NCI-H1048 (cell line): ENCODE data around the gene GLI3.

Experiments used
- DNase-seq: peaks from one replicate; lab custom pipeline; 2025; lab: John Stamatoyannopoulos, UW

The GLI3 gene

DNA sequence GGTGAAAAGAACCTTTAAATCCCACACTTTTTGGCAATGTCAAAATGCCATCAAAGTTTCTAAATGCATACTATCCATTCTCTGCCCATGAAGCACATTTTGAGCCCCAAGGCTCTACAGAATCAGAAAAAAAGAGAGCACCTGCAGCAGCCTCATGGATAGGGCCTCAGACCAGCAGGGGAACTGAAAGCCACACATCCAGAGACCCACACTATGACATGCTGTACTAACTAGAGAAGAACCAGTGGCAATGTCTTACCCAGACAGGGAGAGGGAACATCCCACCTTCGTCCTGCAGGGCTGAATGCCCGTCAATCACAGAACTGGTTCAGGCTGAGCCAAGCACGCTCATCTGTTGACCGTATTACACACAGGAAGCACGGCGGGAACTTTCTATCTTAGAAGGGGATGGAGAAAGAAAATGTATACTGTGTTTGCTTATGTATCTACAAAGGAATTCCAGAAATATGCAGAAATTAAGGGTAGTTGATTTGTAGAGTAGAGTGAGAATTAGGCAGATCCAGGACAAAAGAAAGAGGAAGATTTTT is 237.2 kb downstream of the GLI3 start:
- no peak for DNase-seq

DNA sequence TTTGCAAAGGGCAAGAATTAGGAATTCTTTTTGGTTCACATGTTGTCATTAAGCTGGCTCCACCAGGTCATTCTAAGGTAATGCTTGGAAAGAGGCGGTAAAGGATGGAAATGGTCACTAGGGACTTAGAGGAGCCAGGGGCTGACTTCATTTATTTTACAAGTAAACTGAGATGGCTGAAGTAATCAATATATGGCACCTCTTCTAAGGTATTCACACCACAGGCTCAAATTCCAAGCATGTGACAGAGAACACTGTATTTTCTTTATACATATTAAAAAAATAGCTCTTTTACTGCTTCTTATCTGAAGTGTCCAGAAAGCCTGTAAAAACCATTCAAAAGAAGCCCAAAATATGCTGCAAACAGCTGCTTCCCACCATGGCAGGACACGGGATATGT is 239.0 kb downstream of the GLI3 start:
- no peak for DNase-seq

DNA sequence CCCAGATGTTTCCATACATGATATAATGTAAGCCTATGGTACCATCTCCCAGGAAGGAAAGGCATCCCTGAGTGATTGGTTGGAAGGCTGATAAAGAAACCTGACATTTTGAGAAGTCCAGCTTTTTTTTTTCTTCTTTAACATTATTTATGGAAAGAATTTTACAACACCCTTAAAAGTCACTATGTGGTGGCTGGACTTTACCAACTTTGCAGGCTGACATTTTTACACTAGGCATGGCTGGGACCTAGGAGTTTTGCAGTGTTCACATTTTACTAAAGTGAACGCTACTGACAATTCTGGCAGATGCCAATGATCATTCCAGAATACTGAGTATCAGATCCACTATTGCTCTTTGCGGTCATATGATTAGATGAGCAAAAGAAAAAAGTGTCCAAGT is 239.9 kb downstream of the GLI3 start:
- no peak for DNase-seq

DNA sequence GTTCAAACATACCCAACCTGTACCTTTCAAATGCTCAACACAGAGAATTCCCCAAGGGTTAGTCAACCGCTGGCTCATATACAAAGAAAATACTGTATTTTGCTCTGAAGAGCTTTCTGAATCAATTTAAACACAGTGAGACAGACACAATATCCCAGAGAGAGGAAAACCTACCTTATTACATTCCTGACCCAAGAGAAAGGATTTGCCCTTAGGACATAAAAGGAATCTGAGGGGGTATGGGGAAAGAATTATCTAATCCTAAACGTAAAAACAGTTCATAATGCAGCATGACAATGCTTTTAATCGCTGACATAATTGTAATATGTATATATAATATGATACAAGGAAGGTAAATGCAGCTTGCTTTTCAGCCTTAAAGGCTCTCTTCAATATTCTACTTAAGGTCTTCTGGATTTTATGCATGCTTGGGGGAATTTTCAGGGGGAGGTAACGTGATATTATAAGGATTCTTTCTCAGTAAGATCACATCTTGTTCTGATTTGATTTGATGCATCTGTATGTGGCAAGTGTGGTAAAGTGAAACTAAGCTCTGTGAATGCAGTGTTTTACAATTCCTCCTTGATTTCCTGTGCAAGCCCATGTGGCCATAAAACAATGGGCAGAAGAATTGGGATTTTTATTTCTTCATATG is 240.5 kb downstream of the GLI3 start:
- DNase-seq, result no peak

DNA sequence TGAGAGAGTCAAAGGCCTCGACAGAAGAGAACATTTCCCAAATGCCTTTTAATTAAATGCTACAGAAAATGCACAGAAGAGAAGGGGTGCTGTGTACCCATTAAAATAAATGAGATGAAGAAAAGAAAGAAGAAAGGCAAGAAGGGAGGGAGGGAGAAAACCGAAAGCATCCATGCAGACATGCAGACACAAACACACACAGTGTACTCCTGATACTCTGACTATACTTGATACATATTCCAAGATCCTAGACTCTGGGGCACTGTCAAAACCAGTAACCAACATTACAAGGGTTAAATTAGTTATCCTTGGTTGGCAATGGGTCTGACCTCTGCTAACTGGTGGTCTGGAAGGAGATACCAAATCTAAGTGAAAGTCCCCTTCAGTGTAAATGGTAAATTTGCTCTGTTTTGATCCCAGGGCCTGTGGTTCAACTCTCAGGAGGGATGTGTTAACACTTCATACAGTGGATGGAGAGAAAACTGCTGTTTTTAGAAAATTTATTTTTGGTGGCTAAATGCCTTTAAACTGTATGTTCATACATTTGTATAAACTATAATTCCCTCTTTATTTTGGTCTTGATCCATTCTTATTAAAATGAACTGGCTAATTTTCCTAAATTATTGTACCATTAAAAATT is 241.3 kb downstream of the GLI3 start:
- no peak for DNase-seq

DNA sequence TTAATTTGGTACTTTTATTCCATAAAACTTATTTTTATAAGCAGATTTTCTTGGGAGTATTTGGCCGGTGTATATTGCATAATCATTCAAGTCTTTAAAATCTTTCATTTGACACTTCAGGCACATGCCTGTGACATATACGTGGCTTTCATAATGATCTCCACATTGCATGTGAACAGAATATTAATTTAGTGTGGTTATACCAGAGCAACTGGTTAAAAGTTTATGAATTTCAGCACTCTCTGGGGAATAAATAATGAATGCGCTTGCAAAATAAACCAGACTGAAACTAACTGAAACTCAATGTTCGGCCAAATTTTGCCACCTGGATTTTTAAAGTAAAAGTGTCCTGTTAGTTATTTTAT is 242.3 kb downstream of the GLI3 start:
- no peak for DNase-seq

DNA sequence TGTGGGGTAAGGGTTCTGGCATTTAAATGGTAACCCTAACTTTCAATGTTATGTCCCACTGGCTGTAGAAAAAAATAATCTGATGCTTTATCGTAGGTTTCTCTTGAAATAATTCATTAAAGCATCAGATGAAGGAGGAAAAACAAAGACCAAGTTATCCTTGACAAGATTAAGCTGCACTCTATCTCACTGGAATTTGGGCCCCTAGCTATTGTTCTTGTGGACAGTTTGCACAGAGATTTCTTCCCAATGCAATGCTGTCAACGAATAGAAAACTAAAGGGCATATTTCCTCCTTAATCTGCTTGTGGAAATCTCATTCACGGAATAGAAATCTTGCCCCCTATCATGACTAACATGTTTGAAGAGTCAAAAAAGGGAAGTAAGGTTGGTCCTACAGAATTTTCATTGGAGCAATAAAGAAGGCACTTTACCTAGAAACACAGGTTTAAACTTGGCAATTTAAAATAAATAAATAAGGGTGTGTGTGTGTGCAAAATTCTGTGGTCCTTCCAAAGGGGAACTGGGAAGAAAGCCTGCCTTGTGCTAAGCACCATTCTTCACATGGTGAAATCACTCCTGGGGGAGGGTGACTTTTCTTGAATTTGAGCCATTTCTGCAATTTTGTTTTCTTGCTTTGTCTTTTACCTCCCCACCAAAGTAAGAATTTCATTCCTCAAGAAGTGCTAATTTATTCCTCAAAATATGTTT is 242.8 kb downstream of the GLI3 start:
- no peak for DNase-seq

DNA sequence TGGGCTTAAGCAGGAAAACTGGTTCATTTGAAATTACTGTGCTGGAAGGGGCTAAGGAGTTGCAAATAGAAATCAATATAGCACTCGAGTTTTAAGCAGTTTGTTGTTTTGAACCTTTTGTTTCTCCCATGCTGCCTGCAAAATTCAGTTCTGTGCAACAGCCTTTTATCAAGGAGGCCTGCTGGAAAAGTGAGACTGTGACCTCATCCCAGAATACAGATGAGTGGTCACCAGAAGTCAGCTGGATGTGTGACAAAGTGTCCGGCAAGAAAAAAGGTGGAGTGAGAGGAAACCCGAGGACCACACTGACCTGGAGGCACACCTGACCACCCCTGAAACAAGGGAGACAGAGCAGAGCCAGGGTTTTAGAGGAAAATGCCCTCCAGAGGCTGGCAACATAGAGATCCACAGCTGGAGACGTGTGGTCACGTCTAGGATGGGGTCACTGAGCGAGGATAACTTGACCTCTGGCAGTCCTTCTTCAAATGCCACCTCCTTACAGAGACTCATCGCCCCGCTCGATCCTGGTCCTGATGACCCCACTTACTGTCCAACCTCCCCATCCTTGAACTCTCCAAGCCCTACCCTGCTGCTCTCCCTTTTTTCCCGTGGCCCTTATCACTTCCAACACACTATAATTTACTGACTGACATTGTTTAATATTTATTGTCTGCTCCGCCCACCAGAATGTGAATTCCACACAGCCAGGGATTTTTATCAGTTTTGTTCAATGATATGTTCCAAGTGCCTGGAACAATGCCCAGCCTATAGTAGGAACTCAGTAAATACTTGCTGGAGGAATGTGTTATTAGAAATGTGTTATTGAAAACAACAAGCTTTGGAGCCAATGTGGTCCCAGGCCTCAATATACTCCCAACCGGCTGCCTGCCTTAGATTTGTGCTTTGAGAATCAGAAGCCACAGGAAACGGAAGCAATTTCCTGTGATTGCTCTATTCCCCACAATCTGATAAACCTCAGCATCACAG is 243.8 kb downstream of the GLI3 start:
- no peak for DNase-seq

DNA sequence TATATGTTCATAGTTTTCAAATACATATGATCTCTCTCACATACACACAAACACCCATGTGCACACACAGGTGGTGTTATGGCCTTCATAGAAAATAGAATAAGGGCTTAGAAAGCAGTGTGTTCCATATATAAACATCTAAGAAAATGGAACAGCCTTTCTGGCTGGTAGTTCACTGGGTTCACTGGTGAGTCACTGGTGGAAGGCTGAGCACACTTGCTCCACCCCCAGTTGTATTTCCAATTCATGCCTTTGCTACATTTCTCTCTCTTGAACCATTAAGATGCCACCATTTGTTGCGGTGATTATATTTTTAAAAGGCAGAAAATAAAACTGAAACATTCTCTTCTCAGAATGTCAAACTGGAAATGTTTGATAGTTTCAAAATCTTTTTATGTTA is 252.1 kb downstream of the GLI3 start:
- no peak for DNase-seq

DNA sequence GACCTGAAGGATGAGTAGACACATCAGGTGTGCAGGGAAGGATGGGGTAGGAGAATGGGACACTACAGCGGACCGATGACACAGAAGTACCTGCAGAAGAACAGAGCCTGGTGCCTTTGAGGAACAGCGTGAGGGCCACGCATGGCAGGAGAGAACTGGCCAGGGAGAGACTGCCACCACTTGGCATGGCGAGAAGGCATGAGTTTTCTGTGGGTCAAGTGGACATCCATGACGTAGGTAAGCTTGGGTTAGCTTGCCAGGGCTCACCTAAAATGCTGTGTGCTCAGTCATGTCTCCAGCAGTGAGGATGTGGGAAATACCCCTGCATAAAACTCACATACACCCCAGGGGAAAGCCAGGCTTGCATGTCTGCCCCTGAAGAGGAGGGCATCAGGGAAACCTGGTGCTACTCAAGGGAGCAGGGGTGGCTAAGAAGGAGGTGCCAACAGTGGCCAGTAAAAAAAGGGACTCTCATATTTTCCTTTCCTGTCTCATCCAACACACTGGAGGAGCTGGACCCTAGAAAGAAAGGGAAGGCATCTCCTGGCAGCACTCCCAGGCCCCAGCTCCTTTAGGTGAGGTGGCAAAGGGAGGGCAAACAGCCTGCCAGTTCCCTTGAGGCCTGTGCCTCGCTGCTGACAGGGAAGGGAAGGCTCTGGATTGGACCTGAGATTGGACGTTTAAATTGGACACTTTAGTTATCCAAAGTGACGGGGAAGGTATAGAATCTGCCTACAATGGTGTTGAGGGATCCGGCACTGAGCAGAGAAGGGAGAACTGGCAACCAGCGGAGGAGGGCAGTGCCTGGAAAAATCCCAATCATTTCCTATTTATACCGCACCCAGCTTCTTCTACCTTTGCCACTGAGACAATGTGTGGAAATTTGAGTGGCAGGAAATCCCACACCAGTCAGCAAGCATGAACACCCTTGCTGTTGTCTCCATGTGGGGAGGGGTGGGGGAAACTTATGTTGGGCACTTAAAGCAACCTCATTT is 255.7 kb downstream of the GLI3 start:
- no peak for DNase-seq

DNA sequence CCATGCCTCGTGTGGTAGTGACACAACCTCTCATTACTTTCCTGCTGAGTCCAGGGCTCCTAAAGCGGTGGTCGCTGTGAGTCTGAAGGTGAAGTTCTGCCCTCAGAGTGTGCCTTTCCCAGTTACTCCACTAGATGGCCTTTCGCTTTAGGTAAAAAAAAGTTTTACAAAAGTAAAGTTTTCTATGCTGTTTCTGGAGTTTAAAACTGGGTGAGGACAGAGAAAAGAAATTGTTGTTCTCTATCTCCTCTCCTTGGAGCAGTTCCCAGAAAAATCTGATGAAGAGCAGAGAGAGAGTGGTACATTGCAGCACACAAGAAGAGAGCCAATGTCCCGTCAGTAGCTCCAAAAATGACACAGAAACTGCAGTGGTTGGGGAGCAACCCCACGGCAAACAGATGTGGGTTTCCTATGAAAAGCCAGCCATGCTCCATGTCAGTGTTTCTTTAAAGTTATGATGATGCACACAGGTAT is 257.1 kb downstream of the GLI3 start:
- no peak for DNase-seq

DNA sequence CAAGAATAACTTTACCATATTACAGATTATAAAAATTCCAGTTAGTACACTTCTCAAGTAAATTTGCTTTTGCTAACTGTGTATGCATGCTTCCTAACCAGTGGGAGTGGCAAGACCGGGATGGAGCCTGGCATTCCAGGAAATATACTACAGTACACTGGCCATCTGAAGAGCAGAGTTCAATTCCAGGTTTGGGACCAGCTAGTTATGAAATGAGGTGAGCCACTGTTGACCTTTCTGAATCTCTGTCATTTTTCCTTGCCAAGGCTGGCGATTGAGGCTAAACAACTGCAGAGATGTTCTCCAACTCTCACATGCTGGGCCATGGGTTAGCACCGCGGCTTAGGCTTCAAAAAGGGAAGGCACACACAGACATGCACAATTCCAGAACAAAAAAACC is 258.2 kb downstream of the GLI3 start:
- no peak for DNase-seq

DNA sequence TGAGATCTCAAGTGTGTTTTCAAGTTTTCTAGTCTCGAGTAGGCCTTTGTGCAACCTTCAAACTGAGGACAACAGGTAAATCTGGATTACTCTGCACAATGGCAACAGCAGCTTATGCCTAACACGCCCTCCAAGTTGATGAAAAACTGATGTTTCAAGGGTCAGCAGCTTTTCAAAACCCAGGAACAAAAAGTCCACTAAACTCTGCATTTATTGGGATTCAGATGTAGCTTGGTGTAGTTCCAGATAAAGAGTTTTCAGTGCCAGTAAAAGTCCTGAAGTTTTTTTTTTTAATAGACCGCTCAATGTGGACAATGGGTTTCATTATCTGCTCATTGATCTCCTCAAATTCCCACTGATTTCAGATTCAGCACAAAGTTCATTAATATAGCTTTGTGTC is 259.3 kb downstream of the GLI3 start:
- DNase-seq, result no peak

DNA sequence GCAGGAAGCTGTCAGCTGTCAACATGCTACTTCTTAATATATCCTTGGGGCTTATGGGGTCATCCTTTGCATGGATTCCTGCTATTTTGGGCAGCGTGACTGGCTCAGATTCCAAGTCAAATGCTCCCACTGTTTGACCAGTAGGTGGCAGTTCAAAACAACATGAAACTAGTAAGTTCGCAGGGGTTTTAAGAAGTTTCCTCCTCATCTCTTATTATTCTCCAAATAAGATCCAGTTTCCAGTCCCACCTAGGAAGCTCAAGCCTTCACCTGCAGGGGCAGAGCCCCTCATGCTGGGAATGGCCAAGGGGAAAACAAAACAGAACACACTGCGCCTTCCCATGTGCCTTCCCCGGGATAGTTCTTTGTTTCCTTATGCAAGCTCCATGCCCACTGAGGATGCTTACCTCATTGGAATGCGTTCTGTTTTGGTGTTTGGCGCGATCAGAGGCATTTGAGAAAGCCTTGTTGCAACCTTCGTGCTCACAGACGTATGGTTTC is 259.8 kb downstream of the GLI3 start:
- DNase-seq, result no peak

DNA sequence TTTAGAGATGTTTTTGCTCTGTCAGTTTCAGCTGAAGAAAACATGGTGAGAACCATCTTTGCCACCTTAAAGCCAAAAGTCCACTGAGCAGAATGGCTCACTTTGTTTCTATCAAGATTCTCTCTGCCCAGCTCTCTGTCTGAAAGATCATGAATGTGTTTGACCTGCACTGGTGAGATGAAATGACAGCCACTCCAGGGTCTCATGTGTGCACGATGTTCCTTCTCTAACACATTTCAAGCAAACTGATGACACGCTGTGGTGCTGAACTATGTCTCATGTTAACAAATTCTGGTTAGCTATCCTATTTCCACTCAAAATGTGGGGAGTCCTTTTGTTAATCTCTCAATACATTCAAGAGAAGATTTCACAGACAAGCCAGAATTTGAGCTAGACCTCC is 260.6 kb downstream of the GLI3 start:
- DNase-seq, result no peak

DNA sequence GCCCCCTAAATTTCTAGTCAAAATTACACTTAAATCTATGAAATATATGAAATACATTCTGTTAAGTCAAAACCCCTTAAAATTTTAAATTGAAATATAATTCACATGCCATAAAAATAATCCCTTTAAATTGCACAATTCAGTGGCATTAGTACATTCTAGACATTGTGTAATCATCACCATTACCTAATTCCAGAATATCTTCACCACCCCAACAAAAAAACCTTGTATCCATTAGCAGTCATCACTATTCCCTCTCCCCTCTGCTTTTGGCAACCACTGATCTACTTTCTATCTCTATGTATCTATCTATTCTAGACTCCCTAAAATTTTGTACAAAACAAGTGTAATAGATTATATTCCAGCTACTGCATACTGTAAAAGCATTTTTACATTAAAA is 261.2 kb downstream of the GLI3 start:
- no peak for DNase-seq

DNA sequence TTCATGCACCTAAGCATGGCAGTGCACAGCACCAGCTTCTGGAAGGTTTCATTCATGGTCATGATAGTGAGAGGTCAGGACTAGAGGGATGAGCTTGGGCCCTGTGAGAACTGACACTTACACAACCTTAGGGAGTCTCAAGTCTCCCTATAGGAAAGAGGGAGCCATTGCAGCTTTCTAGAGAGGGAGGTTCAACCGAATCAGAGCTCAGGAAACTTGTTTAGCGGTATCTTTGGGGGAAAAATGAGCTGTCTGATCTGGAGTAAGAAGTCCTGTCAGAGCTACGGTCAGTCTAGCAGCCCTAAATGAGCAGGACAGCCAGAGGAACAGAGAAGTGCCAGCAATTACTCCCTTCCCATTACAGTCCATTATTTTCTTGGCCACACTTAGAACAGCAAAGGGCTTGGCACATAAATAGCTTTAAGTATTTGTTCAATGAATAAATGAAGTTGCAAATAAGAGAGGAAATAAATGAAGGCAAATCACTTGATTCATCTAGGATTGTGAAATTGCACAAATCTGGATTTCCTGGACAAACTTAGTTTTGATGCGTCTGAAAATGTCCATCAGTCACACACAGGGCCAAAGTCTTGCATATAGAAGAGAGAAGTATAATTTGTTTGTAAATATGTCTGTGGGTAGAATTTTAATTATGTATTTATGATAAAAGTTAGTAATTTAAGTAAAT is 262.0 kb downstream of the GLI3 start:
- no peak for DNase-seq

DNA sequence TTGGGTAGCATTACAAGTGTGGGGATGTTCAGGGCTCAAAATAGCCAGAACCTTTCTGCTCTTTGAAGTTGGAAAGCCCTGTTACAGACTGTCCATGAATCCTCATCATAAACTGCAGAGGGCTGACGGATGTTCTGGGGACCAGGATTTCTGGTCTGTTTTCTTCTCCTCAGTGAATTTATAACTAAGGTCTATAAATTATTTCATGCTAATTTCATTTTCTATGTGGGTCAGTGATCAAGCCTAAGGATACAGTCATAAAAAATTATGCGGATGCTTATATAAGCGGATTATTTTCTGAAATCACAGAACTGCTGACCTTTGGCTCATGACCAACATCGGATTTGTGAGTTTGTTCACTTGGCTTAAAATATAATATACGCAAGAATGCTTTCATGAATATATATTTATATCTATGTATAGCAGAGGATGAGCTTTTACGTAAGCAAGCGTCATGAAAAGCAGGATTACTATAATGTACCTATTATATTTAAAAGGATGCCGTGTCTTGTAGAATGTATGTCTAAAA is 263.7 kb downstream of the GLI3 start:
- DNase-seq, result no peak

DNA sequence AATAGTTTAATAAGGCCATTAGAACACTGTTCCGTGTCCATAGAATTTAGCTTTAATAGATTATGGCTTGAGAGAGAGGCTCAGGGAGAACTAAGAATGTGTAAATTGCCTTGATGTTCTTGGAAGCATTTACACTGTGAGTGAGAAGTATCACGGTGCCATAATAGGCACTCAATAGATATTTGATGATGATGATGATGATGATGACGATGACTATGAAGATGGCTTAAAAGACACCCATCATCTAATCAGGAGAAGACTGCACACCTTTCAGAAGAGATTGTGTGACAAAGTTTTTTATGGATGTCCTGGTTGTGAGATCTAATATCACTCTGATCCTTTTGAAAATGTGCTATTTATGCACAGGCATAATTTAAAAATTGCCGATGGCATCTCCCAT is 264.2 kb downstream of the GLI3 start:
- no peak for DNase-seq

DNA sequence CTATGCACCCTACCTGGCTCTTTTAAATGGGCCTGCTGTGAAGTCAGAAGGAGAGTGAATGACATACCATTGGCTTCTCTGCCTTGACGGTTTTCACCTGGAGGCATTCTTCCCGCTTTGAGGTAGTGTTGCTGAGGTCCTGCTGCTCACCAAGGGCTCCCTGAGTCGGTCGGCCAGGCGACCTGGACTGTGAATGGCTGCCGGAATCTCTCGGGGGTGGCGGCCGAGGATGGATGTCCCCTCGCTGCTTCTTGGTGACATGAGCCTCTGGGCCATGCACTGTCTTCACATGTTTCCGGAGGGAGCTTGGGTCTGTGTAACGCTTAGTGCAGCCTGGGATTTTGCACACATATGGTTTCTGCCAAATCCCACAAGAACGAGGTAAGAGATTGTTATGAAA is 264.7 kb downstream of the GLI3 start:
- no peak for DNase-seq
